HepG2 (cell line): ENCODE measurements around the gene SLC9A8. TPM values are rescaled to one million over a fixed set of nuclear protein-coding genes. Genes with fewer than 3 reads are reported as not detected.

ENCODE experiments used
- ATAC-seq: fragments of 200-7000 bp; cut with Tn5 transposase; 3 replicates; pipeline ENCODE4 v1.9.1; 2020; ENCODE audit warnings: mild to moderate bottlenecking, moderate library complexity
- BruUV-seq: library from RNA; stranded (reverse); fragments of 400-500 nt; replicated peaks from 2 replicates; lab custom pipeline; 2021; lab: Mats Ljungman, UMichigan
- CTCF ChIA-PET: fragments of 300-600 bp; formaldehyde crosslinking; extraction: SDS; loops from one replicate; lab custom pipeline; 2021; ENCODE audit warnings: low total read pairs, inconsistent platforms, low intra/inter-chr PET ratio; lab: Yijun Ruan, JAX
- POLR2A ChIA-PET: fragments of 350-600 bp; sonication (Branson Sonifier 250); formaldehyde crosslinking; loops from one replicate; lab custom pipeline; 2020; ENCODE audit warnings: antibody characterized with exemption, inconsistent platforms; lab: Yijun Ruan, JAX
- DNase-seq: peaks from one replicate; pipeline ENCODE4 v3.0.0-alpha.2; 2015; ENCODE audit warnings: low spot score
- FAIRE-seq: peaks from 3 replicates; lab custom pipeline; 2011; peaks lifted over from hg19 to GRCh38; lab: Jason Lieb, UNC
- H2AFZ ChIP-seq: one replicate; pipeline ENCODE4 v1.6.1; 2011; ENCODE audit warnings: low read length, inconsistent platforms
- H3K27ac ChIP-seq: fragments of 300-600 bp; 3 replicates; pipeline ENCODE4 v1.8.0; 2011; ENCODE audit warnings: mixed run types, mild to moderate bottlenecking, mixed read lengths, low read length, inconsistent platforms; ENCODE audit not compliant: insufficient read depth; ENCODE audit errors: extremely low read length
- H3K27me3 ChIP-seq, 2 experiments: fragments of 200-600 bp in 1 of 2; 2 replicates in 1 of 2; 3 replicates in 1 of 2; pipeline versions ENCODE4 v1.6.0 to v1.8.0; 2011; ENCODE audit warnings: low read length in 2 of 2, mild to moderate bottlenecking in 2 of 2, moderate library complexity in 2 of 2, inconsistent platforms in 1 of 2; ENCODE audit not compliant: insufficient read depth in 2 of 2, control insufficient read depth in 1 of 2
- H3K36me3 ChIP-seq, 2 experiments: fragments of 200-600 bp in 1 of 2; replicated peaks in 1 of 2; 2 replicates in 1 of 2; 3 replicates in 1 of 2; pipeline versions ENCODE4 v1.5.1 to v1.8.0; 2011; ENCODE audit warnings: low read length in 2 of 2, inconsistent platforms in 1 of 2; ENCODE audit not compliant: insufficient read depth in 2 of 2, control insufficient read depth in 1 of 2
- H3K4me1 ChIP-seq: 2 replicates; pipeline ENCODE4 v1.5.1; 2012; ENCODE audit warnings: low read length, inconsistent platforms; ENCODE audit not compliant: insufficient read depth
- H3K4me2 ChIP-seq: 2 replicates; pipeline ENCODE4 v1.6.0; 2011; ENCODE audit warnings: low read depth, low read length, inconsistent platforms
- H3K4me3 ChIP-seq, 3 experiments: fragments of 200-600 bp in 1 of 3; sonication (generic), shearing (Covaris generic) in 1 of 3; replicated peaks in 1 of 3; 2 replicates each; pipeline ENCODE4 v1.5.1; 2011 to 2016; ENCODE audit warnings: low read length in 3 of 3, inconsistent platforms in 2 of 3, low read depth in 2 of 3, mild to moderate bottlenecking in 2 of 3, control low read depth in 1 of 3, mixed read lengths in 1 of 3; ENCODE audit not compliant: insufficient read depth in 1 of 3
- H3K79me2 ChIP-seq: one replicate; pipeline ENCODE4 v1.6.1; 2011; ENCODE audit warnings: low read length, inconsistent platforms; ENCODE audit not compliant: insufficient read depth
- H3K9ac ChIP-seq: 2 replicates; pipeline ENCODE4 v1.6.0; 2011; ENCODE audit warnings: mild to moderate bottlenecking, low read depth, low read length, inconsistent platforms; ENCODE audit not compliant: insufficient read depth
- H3K9me3 ChIP-seq: 2 replicates; pipeline ENCODE4 v1.5.1; 2012; ENCODE audit warnings: mild to moderate bottlenecking, low read length
- H4K20me1 ChIP-seq: 2 replicates; pipeline ENCODE4 v1.6.0; 2011; ENCODE audit warnings: inconsistent platforms, mild to moderate bottlenecking, low read length, moderate library complexity; ENCODE audit not compliant: insufficient read depth
- DR1 ChIP-seq: sonication (generic); formaldehyde crosslinking; IDR thresholded peaks from 2 replicates; pipeline ENCODE4 v1.8.0; 2021; ENCODE audit warnings: mild to moderate bottlenecking, missing genetic modification reagents, inconsistent platforms
- ELF3 ChIP-seq: IDR thresholded peaks from 2 replicates; pipeline ENCODE4 v1.6.1; 2016; ENCODE audit warnings: missing genetic modification reagents, missing compliant biosample characterization
- JUNB ChIP-seq: sonication (generic); formaldehyde crosslinking; IDR thresholded peaks from 2 replicates; pipeline ENCODE4 v1.8.0; 2022; ENCODE audit warnings: missing genetic modification reagents, mild to moderate bottlenecking, borderline replicate concordance
- LBX2 ChIP-seq: sonication (generic); formaldehyde crosslinking; IDR thresholded peaks from 2 replicates; pipeline ENCODE4 v1.5.0; 2020; ENCODE audit warnings: missing genetic modification reagents, mild to moderate bottlenecking, borderline replicate concordance
- NCOA5 ChIP-seq: sonication (generic); formaldehyde crosslinking; IDR thresholded peaks from 2 replicates; pipeline ENCODE4 v1.4.0; 2020; ENCODE audit warnings: missing genetic modification reagents
- PAXIP1 ChIP-seq: sonication (generic); formaldehyde crosslinking; conservative IDR thresholded peaks from 2 replicates; pipeline ENCODE4 v1.4.0; 2020; ENCODE audit warnings: mild to moderate bottlenecking, missing genetic modification reagents, moderate library complexity
- REXO4 ChIP-seq: sonication (generic); formaldehyde crosslinking; IDR thresholded peaks from 2 replicates; pipeline ENCODE4 v1.8.0; 2022; ENCODE audit warnings: missing genetic modification reagents, mild to moderate bottlenecking, borderline replicate concordance
- SKIL ChIP-seq: sonication (generic); formaldehyde crosslinking; IDR thresholded peaks from 2 replicates; pipeline ENCODE4 v1.8.0; 2022; ENCODE audit warnings: missing genetic modification reagents, mild to moderate bottlenecking, moderate library complexity, borderline replicate concordance
- ZFAT ChIP-seq: sonication (generic); formaldehyde crosslinking; conservative IDR thresholded peaks from 2 replicates; pipeline ENCODE4 v1.8.1; 2023; ENCODE audit warnings: missing genetic modification reagents, inconsistent platforms
- ZFP91 ChIP-seq: sonication (generic); formaldehyde crosslinking; IDR thresholded peaks from 2 replicates; pipeline ENCODE4 v1.9.0; 2022; ENCODE audit warnings: missing genetic modification reagents, mild to moderate bottlenecking, borderline replicate concordance
- ZFYVE20 ChIP-seq: sonication (generic); formaldehyde crosslinking; IDR thresholded peaks from 2 replicates; pipeline ENCODE4 v1.8.0; 2023; ENCODE audit warnings: low read depth, mild to moderate bottlenecking, moderate library complexity, missing genetic modification reagents, borderline replicate concordance
- ZNF180 ChIP-seq: sonication (generic); formaldehyde crosslinking; IDR thresholded peaks from 2 replicates; pipeline ENCODE4 v1.4.0; 2020; ENCODE audit warnings: low read depth, missing genetic modification reagents, borderline replicate concordance
- ZNF768 ChIP-seq: sonication (generic); formaldehyde crosslinking; IDR thresholded peaks from 2 replicates; pipeline ENCODE4 v1.4.0; 2020; ENCODE audit warnings: missing genetic modification reagents
- ZNF777 ChIP-seq: sonication (generic); formaldehyde crosslinking; IDR thresholded peaks from 2 replicates; pipeline ENCODE4 v1.4.0; 2020; ENCODE audit warnings: missing genetic modification reagents
- WGBS: methylation state at CpG from one replicate; pipeline ENCODE4 v1.1.6; 2017; ENCODE audit warnings: low lambda C conversion rate; 5-methylcytosine and 5-hydroxymethylcytosine counted together
- in situ Hi-C: cut with HindIII; loops from 2 replicates; pipeline ENCODE4 v1.10.0; 2017; ENCODE audit warnings: low pct_unique_long_range_greater_than_20kb; ENCODE audit not compliant: extremely low pct_ligation_motif_present
- intact Hi-C: fragments of 100-400 bp; cut with micrococcal nuclease; formaldehyde crosslinking; loops from one replicate; pipeline ENCODE4 v1.10.0; 2022; ENCODE audit not compliant: unreplicated experiment
- polyA plus RNA-seq, 8 experiments: library from polyadenylated mRNA; depleted of rRNA in 3 of 8; stranded (reverse) in 7 of 8; unstranded in 1 of 8; fragments of >200 nt; fragmentation: Illumina TruSeq in 4 of 8; extraction: Trizol in 4 of 8; gene quantifications; 2 replicates each; pipeline versions ENCODE4 v1.2.1 to v1.2.3, GENCODE V29; 2011 to 2016; ENCODE audit warnings: low read depth in 4 of 8, missing spikeins in 1 of 8, mixed read lengths in 1 of 8; ENCODE audit not compliant: insufficient read depth in 1 of 8
- total RNA-seq, 5 experiments: library from RNA; depleted of rRNA; stranded (reverse); fragments of >200 nt; fragmentation: Illumina TruSeq; extraction: Trizol; gene quantifications; 2 replicates each; pipeline ENCODE4 v1.2.3, GENCODE V29; 2016; ENCODE audit warnings: low read depth in 1 of 5

The SLC9A8 gene
- total and polyA plus RNA-seq, 2 of the 13 experiments (the other 11 are each of a cell fraction or from before 2014, with no cell fraction given): 4.1 to 7.4 TPM

- Histone ChIP-seq H3K4me3 (no peak overlapping the region), H4K20me1 (no peaks in the 10 kb centered on the region), H3K4me2 (no peak overlapping the region), H3K4me1 (peaks cover 14% of the 10 kb centered on the region), H3K36me3 (peaks cover 13 to 28% of the 10 kb centered on the region in 2 experiments), H3K9ac (no peak overlapping the region), H3K27me3 (no peaks in the 10 kb centered on the region), H3K9me3 (no peaks in the 10 kb centered on the region), H3K27ac (no peak overlapping the region), H3K79me2 (no peaks in the 10 kb centered on the region), H2AFZ (no peak overlapping the region)
- intact Hi-C loops (loop anchor here (1.0 to 2.0 kb wide), 4 partner anchors 41 to 347 kb away; no protein-coding TSS in a partner anchor), in situ Hi-C loops (loop anchor here (5.0 to 25.0 kb wide), 2 partner anchors 280 to 550 kb away; no protein-coding TSS in a partner anchor)
- no peak for DNase-seq
- WGBS: 91% methylated on average over 24 of the region's 32 CpGs
- ChIA-PET CTCF (interaction anchor here (1.2 to 4.3 kb wide), 4 partner anchors 41 to 553 kb away, joined by 6 to 74 read pairs (median 18); no protein-coding TSS in a partner anchor), POLR2A (interaction anchor here (0.8 kb wide), 1 partner anchor 27 kb away, joined by 3 read pairs; no protein-coding TSS in a partner anchor)
- FAIRE-seq: no peak
- no peak for ATAC-seq
- BruUV-seq: no TSS peak
- TF ChIP-seq ZNF180 (no peak), NCOA5 (CRISPR knock-in tag) (no peak), PAXIP1 (CRISPR knock-in tag) (no peak), SKIL (CRISPR knock-in tag) (peak; percentile 41; the same call in 1 of the 2 replicates), LBX2 (CRISPR knock-in tag) (no peak), ZFAT (no peak), ZFP91 (CRISPR knock-in tag) (0 out of 2 replicates have a peak, but pooled peaks have one; percentile 6), JUNB (no peak), DR1 (CRISPR knock-in tag) (no peak), REXO4 (CRISPR knock-in tag) (no peak), ZNF768 (CRISPR knock-in tag) (peak; percentile 51; the same call in 1 of the 2 replicates), ZNF777 (no peak), ELF3 (no peak), ZFYVE20 (no peak)
Observed at GRCh38 chr20:49887251-49888211, 74.9 kb downstream of the SLC9A8 start.
